ENCODE measurements around the gene AP1S1.
A peak's percentile ranks its signal among the peaks of the same experiment; 100 is the strongest.
"Not testable (repeated sequence)": the region's sequence is repeated elsewhere in the genome, so short reads cannot be mapped to it uniquely, and the experiment has no call there.

The AP1S1 gene

GRCh38 chr7:101172005-101172853, 18.0 kb downstream of the AP1S1 start:
- DNase-seq = no peak

GRCh38 chr7:101172854-101173751, 18.8 kb downstream of the AP1S1 start:
- peak; percentile 43 for DNase-seq

GRCh38 chr7:101173752-101174244, 19.5 kb downstream of the AP1S1 start:
- no peak for DNase-seq

- DNase-seq = no peak
Measured at GRCh38 chr7:101174322-101174854, 20.1 kb downstream of the AP1S1 start.

- DNase-seq = no peak
Measured at GRCh38 chr7:101175664-101176063, 21.4 kb downstream of the AP1S1 start.

GRCh38 chr7:101177644-101178043, 23.4 kb downstream of the AP1S1 start:
- DNase-seq = no peak

GRCh38 chr7:101179117-101179516, 24.8 kb downstream of the AP1S1 start:
- no peak for DNase-seq

- no peak for DNase-seq
Measured at GRCh38 chr7:101179713-101180112, 25.4 kb downstream of the AP1S1 start.

GRCh38 chr7:101180130-101180755, 26.0 kb downstream of the AP1S1 start, which contains the start of gene NAT16:
Gene NAT16, minus strand, starts transcription at chr7:101180293. Its CDS starts 5,486 bp downstream, at chr7:101174807.
- DNase-seq = no peak

GRCh38 chr7:101185258-101185839, 31.1 kb downstream of the AP1S1 start:
- DNase-seq = no peak

GRCh38 chr7:101186194-101186593, 31.9 kb downstream of the AP1S1 start:
- DNase-seq = no peak

- no peak for DNase-seq
Measured at GRCh38 chr7:101186844-101187428, 32.7 kb downstream of the AP1S1 start.

- no peak for DNase-seq
Measured at GRCh38 chr7:101189109-101189508, 34.8 kb downstream of the AP1S1 start.

GRCh38 chr7:101195884-101196283, 41.6 kb downstream of the AP1S1 start:
- no peak for DNase-seq

- no peak for DNase-seq
Measured at GRCh38 chr7:101197991-101198390, 43.7 kb downstream of the AP1S1 start.

- DNase-seq = no peak
Measured at GRCh38 chr7:101198476-101198875, 44.2 kb downstream of the AP1S1 start.

GRCh38 chr7:101199522-101199921, 45.2 kb downstream of the AP1S1 start:
- not testable (repeated sequence) for DNase-seq

- no peak for DNase-seq
Measured at GRCh38 chr7:101200504-101200861, 46.2 kb downstream of the AP1S1 start.

GRCh38 chr7:101200862-101201599, 46.8 kb downstream of the AP1S1 start, which contains the start of gene MOGAT3:
Gene MOGAT3, minus strand, starts transcription at chr7:101201036. Its CDS starts 182 bp downstream, at chr7:101200854.
- no peak for DNase-seq

- DNase-seq = no peak
Measured at GRCh38 chr7:101201695-101202602, 47.7 kb downstream of the AP1S1 start.
